HuH-7.5 (cell line): ENCODE measurements around the gene MATCAP1.

ENCODE experiments used
- DNase-seq: peaks from one replicate; pipeline ENCODE4 v3.0.0; 2011; ENCODE audit warnings: low spot score

The MATCAP1 gene

DNA sequence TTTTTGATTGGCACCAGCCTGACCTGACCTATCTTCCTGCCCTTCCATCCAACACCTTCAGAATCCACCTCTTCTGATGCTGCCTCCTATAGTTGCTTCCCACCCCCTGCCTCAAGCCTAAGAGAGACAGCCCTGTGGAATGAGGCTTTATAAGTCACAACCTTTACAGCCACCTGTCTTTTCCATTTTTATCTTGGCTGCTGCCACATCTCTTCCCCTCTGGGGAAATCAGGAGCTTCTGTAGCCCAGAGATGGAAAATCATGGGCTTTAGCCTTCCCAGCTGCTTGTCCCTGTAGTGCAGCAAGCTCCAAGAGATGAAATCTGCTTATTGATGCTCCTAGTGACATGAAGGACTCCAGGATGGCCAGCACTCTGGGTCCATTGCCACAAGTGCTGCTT, 55.3 kb downstream of the MATCAP1 start:
- DNase-seq: no peak
